ENCODE measurements around the gene GNPTG.

Gene GNPTG

DNA sequence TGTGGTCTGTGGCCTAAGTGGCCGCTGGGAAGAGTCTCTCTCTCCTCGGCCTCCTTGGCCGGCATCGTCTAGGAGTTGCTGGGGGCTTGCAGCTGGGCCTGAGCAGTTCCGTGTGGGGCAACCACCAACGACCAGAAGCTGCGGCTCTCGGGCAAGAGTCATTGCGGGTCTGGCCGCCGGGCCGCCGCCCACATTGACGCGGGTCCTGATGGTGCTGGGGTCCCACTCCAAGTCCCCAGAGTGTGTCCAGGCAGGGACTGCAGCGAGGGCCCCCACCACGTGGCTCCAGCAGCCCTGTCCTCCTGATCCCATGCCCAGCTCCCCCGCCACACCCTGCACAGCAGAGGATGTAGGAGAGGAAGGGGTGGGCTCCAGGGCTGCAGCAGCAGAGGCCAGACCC lies 31.8 kb downstream of the GNPTG start:
- Histone ChIP-seq H3K36me3 (no peaks in the 10 kb centered on the region; the same call in 1 of the 2 replicates), H3K9me3 (ENCODE audit: severe bottlenecking) (no peaks in the 10 kb centered on the region), H3K4me3 (ENCODE audit: low read depth, low read length) (no peak overlapping the region), H3K27ac (no peak overlapping the region), H3K27me3 (ENCODE audit: insufficient read depth, low read depth, severe bottlenecking) (no peaks in the 10 kb centered on the region)
- no peak for TF ChIP-seq CTCF (IDR thresholded peaks at IDR 0.05; ENCODE audit: low read depth, low read length)
- no peak for DNase-seq

- H3K9me3 ChIP-seq (ENCODE audit: severe bottlenecking) = no peaks in the 10 kb centered on the region
- no peaks in the 10 kb centered on the region for H3K27me3 ChIP-seq (ENCODE audit: insufficient read depth, low read depth, severe bottlenecking)
- no peak overlapping the region for H3K27ac ChIP-seq
- peaks cover 4% of the 10 kb centered on the region for H3K36me3 ChIP-seq
- no peak for DNase-seq
- TF ChIP-seq CTCF (IDR thresholded peaks at IDR 0.05; ENCODE audit: low read depth, low read length) = no peak
- H3K4me3 ChIP-seq (ENCODE audit: low read depth, low read length) = no peak overlapping the region
Observed at GRCh38 chr16:1385232-1385631, 33.5 kb downstream of the GNPTG start.

DNA sequence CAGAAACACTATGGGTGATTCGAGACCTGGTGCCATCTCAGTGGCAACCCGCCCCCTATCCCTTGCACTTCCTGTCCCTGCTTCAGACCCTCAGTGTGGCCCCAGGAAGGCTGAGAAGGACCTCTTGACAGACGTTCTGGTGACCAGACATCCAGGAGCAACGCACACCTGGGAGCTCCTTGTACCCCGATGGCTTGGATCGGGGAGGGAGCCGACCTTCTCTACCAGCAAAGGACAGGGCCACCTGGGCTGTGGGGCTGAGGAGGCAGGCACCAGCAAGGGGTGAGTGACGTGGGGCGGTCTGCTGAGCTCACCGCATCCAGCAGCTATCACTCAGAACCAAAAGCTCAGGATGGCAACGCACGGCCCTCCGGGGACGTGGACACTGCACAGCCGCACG lies 35.6 kb downstream of the GNPTG start:
- H3K36me3 ChIP-seq = peaks cover 14% of the 10 kb centered on the region
- H3K27ac ChIP-seq = no peak overlapping the region
- H3K27me3 ChIP-seq (ENCODE audit: insufficient read depth, low read depth, severe bottlenecking) = no peaks in the 10 kb centered on the region
- TF ChIP-seq CTCF (IDR thresholded peaks at IDR 0.05; ENCODE audit: low read depth, low read length) = no peak
- no peak for DNase-seq
- no peak overlapping the region for H3K4me3 ChIP-seq (ENCODE audit: low read depth, low read length)
- H3K9me3 ChIP-seq (ENCODE audit: severe bottlenecking) = no peaks in the 10 kb centered on the region

GRCh38 chr16:1389762-1390161 lies 38.0 kb downstream of the GNPTG start:
- no peak for DNase-seq
- Histone ChIP-seq H3K4me3 (ENCODE audit: low read depth, low read length) (no peak overlapping the region), H3K27ac (no peak overlapping the region), H3K9me3 (ENCODE audit: severe bottlenecking) (no peaks in the 10 kb centered on the region), H3K27me3 (ENCODE audit: insufficient read depth, low read depth, severe bottlenecking) (no peaks in the 10 kb centered on the region), H3K36me3 (peaks cover 25% of the 10 kb centered on the region)
- no peak for TF ChIP-seq CTCF (IDR thresholded peaks at IDR 0.05; ENCODE audit: low read depth, low read length)

DNA sequence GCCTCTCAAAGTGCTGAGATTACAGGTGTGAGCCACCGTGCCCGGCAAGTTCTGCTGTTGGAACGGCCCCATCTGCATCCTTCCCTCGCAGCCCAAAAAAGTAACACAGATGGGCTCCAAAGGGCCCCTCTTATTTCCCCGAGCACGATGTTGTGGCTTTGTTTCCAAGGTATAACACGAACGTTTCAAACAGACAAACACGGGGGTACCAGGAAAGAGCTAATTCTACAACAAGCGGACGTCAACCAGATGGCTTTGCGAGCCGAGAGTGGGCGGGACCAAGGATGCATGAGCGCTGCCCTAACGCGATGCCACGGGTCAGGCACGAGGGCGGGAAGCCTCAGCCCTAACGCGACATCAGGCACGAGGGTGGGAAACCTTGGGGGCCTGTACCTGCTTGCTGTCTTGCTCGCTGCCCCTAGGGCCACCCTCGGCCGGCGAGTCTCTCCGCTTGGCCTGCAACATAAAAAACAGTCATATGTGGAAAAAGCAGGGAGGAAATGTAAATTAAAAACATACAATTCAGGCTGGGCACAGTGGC lies 38.6 kb downstream of the GNPTG start:
- Histone ChIP-seq H3K27me3 (ENCODE audit: insufficient read depth, low read depth, severe bottlenecking) (no peaks in the 10 kb centered on the region), H3K27ac (no peak overlapping the region), H3K9me3 (ENCODE audit: severe bottlenecking) (no peaks in the 10 kb centered on the region), H3K4me3 (ENCODE audit: low read depth, low read length) (no peak overlapping the region), H3K36me3 (peaks cover 25% of the 10 kb centered on the region)
- DNase-seq = no peak
- no peak for TF ChIP-seq CTCF (IDR thresholded peaks at IDR 0.05; ENCODE audit: low read depth, low read length)

DNA sequence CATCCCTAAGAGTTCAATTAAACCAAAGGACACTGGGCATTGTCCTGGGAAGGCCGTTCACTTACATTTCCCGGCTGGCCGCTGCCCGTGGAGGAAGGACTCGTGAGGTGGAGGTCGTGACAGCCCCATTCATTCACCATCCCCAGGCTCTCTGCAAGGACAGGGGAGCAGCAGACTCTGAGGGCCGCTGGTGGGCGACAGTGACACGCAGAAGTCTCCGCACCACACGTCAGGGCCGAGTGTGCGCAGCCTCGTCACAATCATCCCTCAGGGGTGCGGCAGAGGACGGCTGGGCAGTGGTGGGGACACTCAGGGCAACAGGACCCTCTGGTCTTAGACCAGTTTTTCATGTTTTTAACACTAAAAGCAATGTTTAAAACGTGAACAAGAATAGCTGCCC lies 41.1 kb downstream of the GNPTG start:
- H3K27me3 ChIP-seq (ENCODE audit: insufficient read depth, low read depth, severe bottlenecking) = no peaks in the 10 kb centered on the region
- no peaks in the 10 kb centered on the region for H3K9me3 ChIP-seq (ENCODE audit: severe bottlenecking)
- no peak for DNase-seq
- TF ChIP-seq CTCF (IDR thresholded peaks at IDR 0.05; ENCODE audit: low read depth, low read length) = no peak
- H3K27ac ChIP-seq = no peak overlapping the region
- no peak overlapping the region for H3K4me3 ChIP-seq (ENCODE audit: low read depth, low read length)
- peaks cover 25% of the 10 kb centered on the region for H3K36me3 ChIP-seq

Data from WERI-Rb-1 (cell line).